Measurements from ENCODE around the gene LDB3.

LDB3 gene

DNA sequence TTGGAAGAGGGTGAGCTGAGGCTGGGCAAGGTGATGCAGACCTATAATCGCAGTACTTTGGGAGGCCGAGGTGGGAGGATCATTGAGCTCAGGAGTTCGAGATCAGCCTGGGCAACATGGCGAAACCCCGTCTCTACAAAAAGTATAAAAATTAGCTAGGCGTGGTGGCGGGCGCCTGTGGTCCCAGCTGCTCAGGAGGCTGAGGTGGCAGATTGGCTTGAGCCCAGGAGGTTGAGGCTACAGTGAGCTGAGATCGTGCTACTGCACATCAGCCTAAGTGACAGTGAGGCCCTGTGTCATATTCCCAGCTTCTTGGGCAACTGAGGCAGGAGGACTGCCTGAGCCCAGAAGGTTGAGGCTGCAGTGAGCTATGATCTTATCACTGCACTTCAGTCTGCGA is 101.7 kb downstream of the LDB3 start:
- DNase-seq, result no peak

DNA sequence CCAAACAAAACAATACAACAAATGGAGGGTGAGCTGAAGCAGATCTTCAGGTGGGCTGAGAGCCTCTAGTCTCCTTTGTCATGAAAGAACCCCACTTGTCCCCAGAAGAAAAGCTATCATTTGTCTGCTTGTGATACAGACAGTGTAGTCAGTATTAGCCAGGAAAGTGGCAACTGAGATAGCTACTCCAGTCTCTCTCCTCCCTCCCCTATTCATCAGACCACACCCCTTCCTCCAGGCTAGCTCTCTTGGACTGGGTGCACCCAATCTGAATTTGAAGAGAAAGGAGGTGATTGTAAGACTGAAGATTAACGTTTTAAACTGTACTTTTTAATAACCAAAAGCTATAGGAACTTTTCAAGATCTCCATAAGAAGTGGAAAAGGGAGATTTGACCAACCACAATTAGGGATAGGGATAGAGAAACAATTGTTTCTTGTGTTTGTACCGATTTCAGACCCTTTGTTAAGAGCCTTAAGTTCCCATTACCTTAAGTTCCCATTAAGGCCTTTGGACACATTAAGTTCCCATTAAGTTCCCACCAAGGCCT is 102.2 kb downstream of the LDB3 start:
- DNase-seq, result no peak

DNA sequence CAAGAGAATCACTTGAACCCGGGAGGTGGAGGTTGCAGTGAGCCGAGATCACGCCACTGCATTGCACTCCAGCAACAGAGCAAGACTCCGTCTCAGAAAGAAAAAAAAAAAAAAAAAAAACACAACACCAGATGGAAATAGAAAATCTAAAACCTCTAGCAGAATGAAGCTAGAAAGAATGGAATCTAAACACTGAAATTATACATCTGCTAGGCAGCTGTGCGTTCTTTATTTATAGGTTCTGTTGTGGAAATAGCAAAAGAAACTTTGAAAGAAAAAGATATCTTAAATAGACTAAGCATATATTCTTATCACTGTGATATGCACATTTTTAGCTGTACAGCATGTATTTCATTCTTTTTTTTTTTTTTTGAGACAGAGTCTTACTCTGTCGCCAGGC is 105.2 kb downstream of the LDB3 start:
- no peak for DNase-seq

DNA sequence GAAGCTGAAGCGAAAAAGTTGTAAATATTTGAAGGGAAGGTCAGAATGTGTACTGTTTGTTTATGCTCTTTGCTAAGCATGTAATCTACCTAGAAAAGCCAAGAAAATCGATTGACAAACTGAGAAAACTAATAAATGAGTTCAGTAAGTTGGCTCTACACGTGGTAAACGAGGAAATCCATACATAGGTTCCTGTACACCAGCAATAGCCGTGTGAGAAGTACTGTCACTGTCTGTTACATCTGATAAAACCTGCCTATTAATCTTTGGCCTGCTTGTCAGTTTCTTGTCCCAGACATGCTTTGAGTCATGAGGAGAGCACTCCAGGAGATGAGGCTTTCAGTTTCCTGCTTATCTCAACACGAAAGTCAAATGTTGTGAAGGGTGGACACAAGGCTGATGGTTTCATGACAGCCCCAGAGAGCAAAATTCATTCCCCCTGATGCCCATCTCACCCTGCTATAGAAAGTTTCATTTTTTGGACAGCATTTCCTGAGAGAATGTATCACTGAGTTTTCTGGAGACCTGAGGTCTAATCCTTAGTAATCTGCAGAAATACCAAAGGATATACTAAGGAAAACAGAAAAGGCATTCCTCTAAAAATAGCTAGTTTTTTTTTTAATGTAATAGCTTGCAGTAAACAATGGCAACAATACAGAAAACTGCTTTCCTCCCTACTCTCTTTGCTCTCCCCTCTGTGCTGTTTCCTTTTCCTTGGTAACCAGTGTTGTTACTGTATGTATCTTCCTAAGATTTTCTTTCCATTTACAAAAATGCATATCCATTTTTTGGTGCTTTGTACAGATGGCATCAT is 107.0 kb downstream of the LDB3 start:
- DNase-seq, result no peak

DNA sequence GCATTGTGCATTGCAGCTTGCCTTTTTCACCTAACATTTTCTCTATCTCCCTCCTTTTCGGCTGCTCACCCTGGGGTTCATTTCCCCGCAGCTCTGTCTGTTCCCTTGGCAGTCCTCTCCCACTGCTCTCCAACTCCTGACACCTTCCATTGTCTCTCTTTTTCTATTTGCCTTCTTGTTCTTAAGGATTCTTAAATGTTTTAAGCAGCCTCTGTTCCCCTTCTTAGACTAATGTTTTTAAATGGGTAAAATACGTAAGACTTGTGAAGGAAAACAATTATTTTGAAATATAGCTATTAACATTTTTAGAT is 107.5 kb downstream of the LDB3 start:
- no peak for DNase-seq

- DNase-seq, result no peak
Measured at GRCh38 chr10:86779220-86780017, 111.1 kb downstream of the LDB3 start.

- DNase-seq, result no peak
Measured at GRCh38 chr10:86782701-86783418, 114.5 kb downstream of the LDB3 start.

DNA sequence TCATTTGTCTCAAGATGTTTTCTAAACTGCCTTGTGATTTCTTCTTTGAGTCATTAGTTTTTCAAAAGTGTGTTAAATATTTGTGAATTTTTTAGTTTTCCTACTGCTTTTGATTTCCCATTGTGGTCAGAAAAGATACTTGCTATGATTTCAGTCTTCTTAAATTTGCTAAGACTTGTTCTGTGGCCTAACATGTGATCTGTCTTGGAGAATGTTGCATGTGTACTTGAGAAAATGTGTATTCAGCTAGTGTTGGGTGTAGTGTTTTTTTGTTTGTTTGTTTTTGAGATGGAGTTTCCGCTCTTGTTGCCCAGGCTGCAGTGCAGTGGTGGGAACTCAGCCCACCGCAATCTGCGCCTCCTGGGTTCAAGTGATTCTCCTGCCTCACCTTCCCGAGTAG is 116.7 kb downstream of the LDB3 start:
- no peak for DNase-seq

Data from activated CD4-positive, alpha-beta T cell treated with anti-CD3 and anti-CD28 coated beads for 48 hours (primary cell).